Fibroblast of mammary gland (primary cell): Measurements from ENCODE around the gene RNF217.

ENCODE experiments used
- DNase-seq: peaks from one replicate; pipeline ENCODE4 v3.0.0-alpha.2; 2010; ENCODE audit warnings: low read depth
- H3K4me3 ChIP-seq: 2 replicates; pipeline ENCODE4 v1.5.1; 2011; ENCODE audit warnings: low read depth, mild to moderate bottlenecking, low read length, moderate library complexity; ENCODE audit not compliant: control insufficient read depth
- CTCF ChIP-seq: conservative IDR thresholded peaks from 2 replicates; pipeline ENCODE4 v1.5.1; 2011; ENCODE audit warnings: low read depth, low read length, inconsistent platforms; ENCODE audit not compliant: control insufficient read depth, insufficient read depth

Gene RNF217

DNA sequence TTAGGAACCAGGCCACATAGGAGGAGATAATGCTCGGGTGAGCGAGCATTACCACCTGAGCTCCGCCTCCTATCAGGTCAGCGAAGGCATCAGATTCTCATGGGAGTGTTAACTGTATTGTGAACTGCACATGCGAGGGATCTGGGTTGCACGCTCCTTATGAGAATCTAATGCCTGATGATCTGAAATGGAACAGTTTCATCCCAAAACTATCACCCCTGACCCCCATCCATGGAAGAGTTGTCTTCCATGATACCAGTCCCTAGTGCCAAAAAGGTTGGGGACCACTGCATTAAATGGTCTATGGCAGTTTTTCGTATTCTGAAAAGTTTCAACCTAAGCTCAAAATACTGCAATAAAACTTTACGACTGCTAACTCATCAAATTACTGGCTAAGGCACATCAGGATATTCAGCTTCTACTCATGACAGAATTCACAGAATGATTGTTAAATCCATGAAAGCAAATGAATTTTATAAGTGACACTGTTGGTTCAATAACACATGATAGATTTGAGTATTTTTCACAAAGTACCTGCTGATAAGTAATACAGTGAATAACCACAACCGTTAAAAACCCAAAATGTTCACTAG lies 25.9 kb downstream of the RNF217 start:
- no peak overlapping the region for H3K4me3 ChIP-seq
- TF ChIP-seq CTCF, result no peak
- no peak for DNase-seq

- TF ChIP-seq CTCF, result no peak
- DNase-seq, result no peak
- no peak overlapping the region for H3K4me3 ChIP-seq
Measured at GRCh38 chr6:124989136-124989983, 27.1 kb downstream of the RNF217 start.

- no peak for DNase-seq
- no peak overlapping the region for H3K4me3 ChIP-seq
- no peak for TF ChIP-seq CTCF
Measured at GRCh38 chr6:124990988-124991387, 28.8 kb downstream of the RNF217 start.

GRCh38 chr6:124991764-124992295 lies 29.6 kb downstream of the RNF217 start:
- H3K4me3 ChIP-seq, result no peak overlapping the region
- DNase-seq, result no peak

DNA sequence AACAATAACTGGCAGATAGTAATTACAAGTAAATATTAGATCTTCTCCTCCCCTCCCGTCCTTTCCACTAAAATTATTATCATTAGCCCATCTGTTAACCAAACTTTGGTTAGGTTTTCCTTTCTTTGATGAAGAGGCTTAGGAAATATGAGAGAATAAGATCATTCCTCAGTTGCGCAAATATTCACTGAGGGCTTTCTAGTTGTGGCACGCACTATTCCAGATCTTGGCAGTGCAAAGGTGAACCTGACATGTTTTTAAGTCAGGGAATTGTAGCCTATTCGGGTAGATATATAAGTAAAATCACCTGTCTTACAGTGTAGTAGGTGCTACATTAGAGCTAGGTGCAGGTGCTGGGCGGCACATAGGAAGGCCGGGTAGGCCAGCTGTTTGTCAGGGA lies 31.1 kb downstream of the RNF217 start:
- no peak for TF ChIP-seq CTCF
- H3K4me3 ChIP-seq, result no peak overlapping the region
- no peak for DNase-seq

More at GRCh38 chr6:124991764-124992295, 29.6 kb downstream of the RNF217 start:
- no peak for TF ChIP-seq CTCF

DNA sequence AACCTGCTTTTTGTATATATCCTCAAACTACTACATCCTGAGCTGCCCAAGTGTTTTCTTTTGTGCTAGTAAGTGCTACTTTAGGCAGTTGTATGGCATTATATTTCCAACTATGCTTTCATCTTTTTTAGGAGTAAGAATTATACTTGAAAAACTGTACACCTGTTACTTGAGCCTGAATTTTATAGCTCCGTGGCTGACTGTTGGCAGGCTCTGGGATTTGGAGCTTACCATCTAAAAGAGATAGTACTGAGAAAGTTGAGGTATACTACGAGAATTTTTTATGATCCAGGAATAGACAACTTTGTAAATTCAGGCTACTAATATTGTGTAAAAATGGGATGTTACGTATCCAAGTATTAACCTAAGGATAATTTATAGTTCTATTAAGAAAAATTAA lies 32.4 kb downstream of the RNF217 start:
- DNase-seq, result no peak
- no peak for TF ChIP-seq CTCF
- H3K4me3 ChIP-seq, result no peak overlapping the region
